GM18870 (cell line): ENCODE results near the gene PAIP1.
A peak's percentile ranks its signal among the peaks of the same experiment; 100 is the strongest.
"Not testable (repeated sequence)": the region's sequence is repeated elsewhere in the genome, so short reads cannot be mapped to it uniquely, and the experiment has no call there.

Experiments used
- ATAC-seq: cut with Tn5 transposase; IDR thresholded peaks from one replicate; pipeline ENCODE4 v1.9.1; 2021; ENCODE audit warnings: moderate library complexity; ENCODE audit not compliant: unreplicated experiment

The PAIP1 gene

DNA sequence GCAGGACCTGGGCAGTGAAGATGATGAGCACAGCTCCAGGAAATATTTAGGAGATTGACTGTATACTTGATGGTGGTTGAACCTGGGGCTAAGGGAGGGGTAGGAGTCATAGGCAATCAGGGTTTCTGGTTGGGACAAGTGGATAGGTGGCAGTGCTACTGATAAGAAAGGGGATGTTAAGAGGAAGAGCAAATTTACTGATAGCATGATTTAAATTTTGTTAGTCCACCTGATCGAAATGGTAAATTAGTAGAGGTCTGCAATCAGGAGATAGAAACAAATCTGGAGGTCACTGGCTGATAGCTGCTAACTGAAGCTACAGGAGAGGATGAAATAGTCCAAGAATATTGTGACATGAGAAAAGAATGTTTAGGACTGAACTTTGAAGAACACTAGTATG lies 36.3 kb downstream of the PAIP1 start:
- ATAC-seq = no peak

GRCh38 chr5:43515678-43516048 lies 41.2 kb downstream of the PAIP1 start:
- no peak for ATAC-seq

- ATAC-seq = peak; percentile 93
These were observed 41.8 kb downstream of the PAIP1 start, which contains the start of gene C5orf34 for GRCh38 chr5:43514816-43515677. TSS of gene C5orf34 (minus strand) at chr5:43515148. CDS start at chr5:43509339, 5,809 bp downstream.

DNA sequence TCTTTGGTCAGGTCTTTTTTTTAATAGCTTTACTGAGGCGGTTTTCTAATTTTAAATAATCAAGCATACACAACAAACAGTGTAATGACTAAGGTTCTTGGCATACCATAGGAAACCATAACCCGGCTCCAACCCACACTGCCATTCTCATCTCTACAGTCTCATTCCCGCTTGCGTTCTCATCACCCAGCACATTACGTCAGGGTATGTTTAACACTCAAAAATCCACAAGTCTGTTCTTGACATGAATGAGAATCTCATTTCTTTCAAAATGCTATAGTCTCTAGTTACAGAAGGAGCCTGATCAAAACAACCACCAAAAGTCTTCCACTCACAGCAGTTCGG lies 42.4 kb downstream of the PAIP1 start:
- ATAC-seq = peak; percentile 24

GRCh38 chr5:43514025-43514424 lies 42.9 kb downstream of the PAIP1 start:
- ATAC-seq = no peak

- ATAC-seq = not testable (repeated sequence)
These were observed 45.8 kb downstream of the PAIP1 start for GRCh38 chr5:43511062-43511461.

DNA sequence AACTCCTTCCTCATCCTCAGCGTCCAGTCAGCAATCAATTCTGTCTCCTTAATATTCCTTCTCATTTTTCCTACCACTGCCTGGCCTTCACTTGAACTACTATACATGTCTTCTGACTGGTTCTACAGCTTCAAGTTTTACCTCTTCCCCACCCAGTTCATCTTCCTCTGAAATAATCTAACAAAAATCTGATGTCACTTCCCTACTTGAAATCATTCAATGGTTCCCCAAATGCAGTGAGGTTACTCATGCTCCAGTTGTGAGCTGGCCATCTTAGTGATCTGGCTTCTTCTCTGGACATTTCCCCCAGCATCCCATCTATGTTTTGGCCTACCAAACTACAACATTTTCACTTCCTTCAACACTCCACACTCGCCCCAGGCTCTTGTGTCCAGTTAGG lies 58.3 kb downstream of the PAIP1 start:
- ATAC-seq = no peak

GRCh38 chr5:43497311-43498104 lies 59.4 kb downstream of the PAIP1 start:
- no peak for ATAC-seq

GRCh38 chr5:43491326-43491725 lies 65.6 kb downstream of the PAIP1 start:
- ATAC-seq = no peak

DNA sequence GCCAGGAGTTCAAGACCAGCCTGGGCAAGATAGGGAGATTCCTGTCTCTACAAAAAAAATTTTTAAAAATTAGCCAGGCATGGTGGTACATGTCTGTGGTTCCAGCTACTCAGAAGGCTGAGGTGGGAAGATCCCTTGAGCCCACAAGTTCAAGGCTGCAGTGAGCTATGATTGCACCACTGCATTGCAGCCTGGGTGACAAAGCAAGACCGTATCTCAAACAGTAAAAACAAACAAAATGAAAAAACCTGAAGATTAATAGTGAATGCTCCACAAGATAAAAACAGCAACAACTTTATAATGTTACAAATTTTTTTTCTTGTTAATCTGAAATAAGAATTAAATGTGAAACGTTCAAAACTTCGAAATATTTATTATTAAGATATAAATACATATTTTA lies 70.5 kb downstream of the PAIP1 start:
- no peak for ATAC-seq

DNA sequence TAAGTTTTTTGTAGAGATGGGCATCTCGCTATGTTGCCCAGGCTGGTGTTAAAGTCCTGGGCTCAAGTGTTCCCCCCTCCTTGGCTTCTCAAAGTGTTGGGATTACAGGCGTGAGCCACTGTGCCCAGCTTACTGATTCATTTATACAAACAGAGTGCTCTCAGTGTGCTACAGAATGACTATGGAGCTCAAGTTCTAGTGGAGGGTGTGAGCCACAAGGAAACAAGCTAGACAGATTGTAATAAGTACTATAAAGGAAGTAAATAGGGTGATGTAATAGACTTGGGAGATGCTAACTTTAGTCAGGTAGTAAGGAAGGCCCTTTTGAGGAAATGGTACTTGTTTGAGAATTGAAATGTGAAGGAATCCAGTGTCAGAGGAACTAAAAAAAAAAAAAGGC lies 71.5 kb downstream of the PAIP1 start:
- ATAC-seq = no peak

GRCh38 chr5:43484106-43484849 lies 72.6 kb downstream of the PAIP1 start:
- ATAC-seq = peak; percentile 75

- ATAC-seq = peak; percentile 59
These were observed 73.4 kb downstream of the PAIP1 start, which contains the start of gene TMEM267 for GRCh38 chr5:43483298-43484105. TSS of gene TMEM267 (minus strand) at chr5:43483865. CDS start at chr5:43453969, 29,896 bp downstream.

GRCh38 chr5:43482490-43483297 lies 74.2 kb downstream of the PAIP1 start:
- no peak for ATAC-seq
